Measurements from ENCODE around the gene CLN6.
"Not testable (repeated sequence)": the region's sequence is repeated elsewhere in the genome, so short reads cannot be mapped to it uniquely, and the experiment has no call there.

The CLN6 gene

DNA sequence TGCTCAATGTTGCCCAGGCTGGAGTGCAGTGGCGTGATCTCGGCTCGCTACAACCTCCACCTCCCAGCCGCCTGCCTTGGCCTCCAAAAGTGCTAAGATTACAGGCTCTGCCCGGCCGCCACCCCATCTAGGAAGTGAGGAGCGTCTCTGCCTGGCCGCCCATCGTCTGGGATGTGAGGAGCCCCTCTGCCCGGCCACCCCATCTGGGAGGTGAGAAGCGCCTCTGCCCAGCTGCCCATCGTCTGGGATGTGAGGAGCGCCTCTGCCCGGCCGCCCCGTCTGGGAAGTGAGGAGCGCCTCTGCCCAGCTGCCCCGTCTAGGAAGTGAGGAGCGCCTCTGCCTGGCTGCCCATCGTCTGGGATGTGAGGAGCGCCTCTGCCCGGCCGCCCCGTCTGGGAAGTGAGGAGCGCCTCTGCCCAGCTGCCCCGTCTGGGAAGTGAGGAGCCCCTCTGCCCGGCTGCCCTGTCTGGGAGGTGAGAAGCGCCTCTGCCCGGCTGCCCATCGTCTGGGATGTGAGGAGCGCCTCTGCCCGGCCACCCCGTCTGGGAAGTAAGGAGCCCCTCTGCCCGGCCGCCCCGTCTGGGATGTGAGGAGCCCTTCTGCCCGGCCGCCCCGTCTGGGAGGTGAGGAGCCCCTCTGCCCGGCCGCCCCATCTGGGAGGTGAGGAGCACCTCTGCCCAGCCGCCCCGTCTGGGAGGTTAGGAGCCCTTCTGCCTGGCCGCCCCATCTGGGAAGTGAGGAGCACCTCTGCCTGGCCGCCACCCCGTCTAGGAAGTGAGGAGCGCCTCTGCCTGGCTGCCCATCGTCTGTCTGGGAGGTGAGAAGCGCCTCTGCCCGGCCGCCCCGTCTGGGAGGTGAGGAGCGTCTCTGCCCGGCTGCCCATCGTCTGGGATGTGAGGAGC is 7.7 kb downstream of the CLN6 start:
- not testable (repeated sequence) for DNase-seq

DNA sequence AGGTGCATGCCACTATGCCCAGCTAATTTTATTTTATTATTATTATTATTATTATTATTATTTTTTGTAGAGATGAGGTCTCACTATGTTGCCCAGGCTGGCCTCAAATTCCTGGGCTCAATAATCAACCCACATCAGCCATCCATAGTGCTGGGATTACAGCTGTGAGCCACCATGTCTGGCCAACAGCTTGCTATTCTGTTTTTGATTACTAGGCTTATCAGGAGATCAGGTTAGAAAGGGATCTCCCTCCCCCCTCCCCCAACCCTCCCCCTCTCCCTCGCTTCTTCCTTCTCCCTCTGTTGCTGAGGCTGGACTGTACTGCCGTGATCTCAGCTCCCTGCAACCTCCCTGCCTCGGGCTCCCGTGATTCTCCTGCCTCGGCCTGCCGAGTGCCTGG is 8.6 kb downstream of the CLN6 start:
- no peak for DNase-seq

- no peak for DNase-seq
Measured at GRCh38 chr15:68220489-68220888, 9.0 kb downstream of the CLN6 start.

- no peak for DNase-seq
Measured at GRCh38 chr15:68218847-68219798, 10.4 kb downstream of the CLN6 start.

- no peak for DNase-seq
Measured at GRCh38 chr15:68218331-68218730, 11.2 kb downstream of the CLN6 start.

GRCh38 chr15:68217341-68217740 is 12.2 kb downstream of the CLN6 start:
- no peak for DNase-seq

- DNase-seq, result no peak
Measured at GRCh38 chr15:68214838-68215254, 14.7 kb downstream of the CLN6 start.

- no peak for DNase-seq
Measured at GRCh38 chr15:68213991-68214837, 15.3 kb downstream of the CLN6 start.

GRCh38 chr15:68213491-68213845 is 16.1 kb downstream of the CLN6 start:
- not testable (repeated sequence) for DNase-seq

GRCh38 chr15:68211656-68212320 is 17.7 kb downstream of the CLN6 start:
- no peak for DNase-seq

DNA sequence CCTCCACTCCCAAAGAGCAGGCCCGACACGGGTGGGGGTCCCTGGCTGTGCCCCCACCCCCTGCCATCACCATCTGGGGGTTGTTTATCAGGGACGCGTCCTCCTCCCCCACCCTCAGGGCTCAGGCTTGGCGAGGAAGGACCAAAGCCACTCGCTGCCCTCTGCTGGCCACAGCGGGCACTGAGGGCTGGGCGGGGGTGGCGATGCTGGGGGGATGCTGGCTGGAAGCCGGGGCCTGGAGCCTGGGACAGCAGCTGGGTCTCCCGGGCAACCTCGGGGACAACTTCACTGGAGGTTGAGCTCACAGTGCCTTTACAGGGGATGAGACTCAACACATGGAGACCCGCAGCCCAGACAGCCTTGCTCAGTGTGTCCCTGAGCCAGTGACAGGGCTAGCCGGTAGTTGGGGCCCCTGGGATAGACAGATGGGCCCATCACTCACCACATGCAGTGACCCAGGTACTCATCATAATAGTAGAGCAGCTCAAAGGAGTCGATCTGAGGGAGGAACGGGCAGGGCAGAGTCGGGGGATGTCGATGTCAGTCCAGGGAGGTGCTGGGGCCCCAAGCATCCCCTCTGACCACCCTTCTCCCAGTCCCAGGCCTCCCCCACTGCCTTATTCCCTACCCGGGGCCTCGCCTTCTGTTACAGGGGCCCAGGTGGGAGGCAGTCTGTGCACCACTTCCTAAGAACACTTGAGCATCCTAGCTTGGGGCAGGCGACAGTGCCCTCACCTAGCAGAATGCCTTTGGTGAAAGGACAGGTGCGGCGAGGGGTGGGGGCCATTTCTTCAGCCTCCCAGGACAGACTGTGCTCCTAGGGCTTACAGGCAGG is 18.5 kb downstream of the CLN6 start:
- DNase-seq, result peak in 1 of 2 donors; percentile 25

DNA sequence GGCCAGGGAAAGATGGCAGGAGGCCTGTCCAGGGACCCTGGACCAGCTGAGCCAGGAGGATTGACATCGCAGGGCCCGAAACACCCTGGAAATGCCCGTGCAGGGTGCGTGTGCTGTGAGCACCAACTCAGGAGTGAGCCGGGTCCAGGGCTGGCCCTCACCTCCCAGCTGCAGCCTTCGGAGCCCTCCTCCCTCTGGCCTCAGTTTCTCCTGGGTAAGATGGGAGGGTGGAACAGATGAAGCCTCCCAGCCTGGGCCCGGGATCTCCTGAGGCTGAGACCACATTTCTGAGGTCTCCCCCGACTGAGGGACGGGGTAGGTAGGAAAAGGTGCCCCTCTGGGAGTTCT is 19.1 kb downstream of the CLN6 start:
- DNase-seq, result no peak

DNA sequence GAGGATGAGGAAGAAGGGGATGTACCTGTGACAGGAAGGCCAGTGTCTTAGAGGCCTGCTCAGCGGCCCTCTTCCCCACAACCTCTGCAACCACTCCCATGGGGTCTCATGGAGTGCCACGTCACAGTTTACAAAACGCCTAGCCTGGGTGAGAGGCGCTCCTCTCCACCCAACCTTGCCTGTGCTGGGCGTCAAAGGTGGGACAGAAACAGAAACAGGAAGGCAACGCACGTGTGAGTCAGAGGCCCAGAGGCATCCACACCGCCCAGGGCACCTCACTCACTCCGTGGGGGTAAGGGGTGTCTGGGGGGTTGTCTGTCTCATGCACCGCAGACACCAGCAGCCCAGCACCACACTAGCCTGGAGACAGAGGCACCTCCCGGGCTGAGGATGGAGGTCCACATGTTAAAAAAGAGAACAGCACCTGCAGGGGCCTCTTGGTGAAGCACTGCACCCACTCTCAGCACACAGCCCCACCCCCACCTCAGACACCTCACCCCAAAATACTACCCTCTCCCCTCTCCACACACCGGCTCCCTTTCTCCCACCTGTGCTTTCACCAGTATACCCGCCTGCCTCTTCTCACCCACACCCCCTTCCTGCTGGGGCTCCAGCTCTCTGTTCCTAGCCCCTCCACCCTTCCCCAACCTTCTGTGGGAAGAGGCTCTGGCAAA is 19.7 kb downstream of the CLN6 start:
- DNase-seq, result no peak

DNA sequence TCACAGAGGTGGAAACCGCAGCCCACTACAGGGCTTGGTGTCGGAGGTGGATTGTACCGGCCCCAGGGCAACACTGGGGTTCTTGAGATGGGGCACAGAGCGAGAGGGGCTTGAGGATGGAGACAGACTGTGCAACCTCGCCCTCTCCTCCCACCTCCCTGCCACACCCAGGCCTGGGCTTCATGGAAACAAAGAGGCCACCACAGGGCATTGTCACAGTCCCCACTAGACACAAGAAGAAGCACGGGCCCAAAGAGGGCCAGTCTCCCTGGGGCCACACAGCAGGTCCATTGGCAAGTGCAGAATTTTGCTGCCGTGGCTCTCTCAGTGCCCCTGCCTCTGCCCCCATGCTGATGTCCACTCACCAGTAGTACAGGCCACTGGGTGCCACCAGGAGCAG is 20.3 kb downstream of the CLN6 start:
- DNase-seq, result no peak

GRCh38 chr15:68208636-68209240 is 20.8 kb downstream of the CLN6 start:
- DNase-seq, result no peak

DNA sequence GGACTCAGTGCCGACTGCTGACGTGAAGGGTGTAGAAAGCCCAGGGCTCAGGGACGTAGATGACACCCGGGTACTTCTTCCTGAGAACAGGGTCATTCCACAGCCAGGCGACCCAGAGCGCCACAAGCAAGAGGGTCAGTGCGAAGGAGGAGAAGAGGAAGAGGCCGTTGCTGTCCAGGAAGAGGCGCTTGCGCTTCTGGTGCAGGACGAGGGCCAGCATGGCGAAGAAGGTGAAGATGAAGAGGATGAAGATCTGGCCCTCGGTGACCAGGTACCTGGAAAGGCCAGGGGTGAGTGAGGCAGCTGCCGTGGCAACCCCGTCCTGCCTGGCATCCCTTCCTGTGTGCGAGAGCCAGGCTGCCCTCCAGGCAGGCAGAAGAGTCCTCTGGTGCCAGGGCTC is 21.4 kb downstream of the CLN6 start:
- DNase-seq, result no peak

DNA sequence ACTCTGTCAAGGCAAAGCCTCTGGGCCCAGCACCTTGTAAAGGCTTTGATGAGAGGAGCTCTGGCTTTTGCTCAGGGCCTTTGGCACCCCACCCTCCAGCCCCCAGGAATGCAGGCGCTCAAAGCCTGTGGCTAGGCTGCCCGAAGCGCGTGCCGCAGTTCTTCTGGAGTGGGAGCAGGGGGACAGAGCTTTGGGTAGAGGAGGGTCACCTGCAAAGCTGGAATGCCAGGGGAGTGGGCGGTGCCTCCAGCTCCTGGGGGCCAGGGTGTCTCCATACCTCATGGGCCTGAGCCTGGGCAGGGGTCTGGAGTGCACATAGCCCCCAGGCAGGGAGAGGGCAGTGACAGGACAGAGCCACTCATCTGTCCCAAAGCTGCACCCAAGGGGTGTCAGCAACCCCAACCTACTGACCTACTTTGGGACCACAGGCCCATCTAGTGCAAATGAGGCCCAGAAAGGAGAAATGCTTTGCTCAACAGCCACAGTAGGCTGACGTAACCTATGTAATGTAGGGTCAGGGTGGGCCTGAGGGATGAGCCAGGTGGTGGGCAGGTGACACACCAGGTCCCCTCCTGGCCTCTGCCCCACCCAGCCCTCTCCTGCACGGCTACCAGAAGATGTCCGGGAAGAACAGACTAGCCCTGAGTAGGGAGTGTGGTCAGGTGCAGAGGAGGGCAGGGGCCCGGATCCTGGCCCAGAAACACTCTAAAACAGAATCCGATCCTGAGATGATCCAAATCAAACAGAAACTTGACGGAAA is 22.2 kb downstream of the CLN6 start:
- no peak for DNase-seq

DNA sequence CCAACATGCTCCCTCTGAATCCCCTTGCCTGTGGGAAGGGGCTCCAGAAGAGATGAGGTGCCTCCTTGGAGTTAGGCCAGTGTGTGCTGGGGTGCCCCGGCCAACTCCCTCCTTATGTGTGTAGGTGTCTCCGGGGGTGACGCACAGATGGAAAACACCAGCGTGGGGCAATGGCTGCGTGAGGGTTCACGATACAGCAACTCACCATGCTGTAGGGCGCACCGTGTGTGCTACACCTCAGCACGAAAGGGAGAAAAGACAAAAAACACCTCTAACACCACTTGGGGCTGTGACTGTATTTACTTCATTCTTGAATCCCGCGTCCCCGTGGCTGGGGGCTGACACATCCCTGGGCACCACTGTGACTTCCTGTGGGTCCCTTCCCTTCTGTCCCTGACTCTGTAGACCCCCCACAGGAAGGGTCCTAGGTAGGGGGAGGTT is 22.8 kb downstream of the CLN6 start:
- DNase-seq, result no peak

DNA sequence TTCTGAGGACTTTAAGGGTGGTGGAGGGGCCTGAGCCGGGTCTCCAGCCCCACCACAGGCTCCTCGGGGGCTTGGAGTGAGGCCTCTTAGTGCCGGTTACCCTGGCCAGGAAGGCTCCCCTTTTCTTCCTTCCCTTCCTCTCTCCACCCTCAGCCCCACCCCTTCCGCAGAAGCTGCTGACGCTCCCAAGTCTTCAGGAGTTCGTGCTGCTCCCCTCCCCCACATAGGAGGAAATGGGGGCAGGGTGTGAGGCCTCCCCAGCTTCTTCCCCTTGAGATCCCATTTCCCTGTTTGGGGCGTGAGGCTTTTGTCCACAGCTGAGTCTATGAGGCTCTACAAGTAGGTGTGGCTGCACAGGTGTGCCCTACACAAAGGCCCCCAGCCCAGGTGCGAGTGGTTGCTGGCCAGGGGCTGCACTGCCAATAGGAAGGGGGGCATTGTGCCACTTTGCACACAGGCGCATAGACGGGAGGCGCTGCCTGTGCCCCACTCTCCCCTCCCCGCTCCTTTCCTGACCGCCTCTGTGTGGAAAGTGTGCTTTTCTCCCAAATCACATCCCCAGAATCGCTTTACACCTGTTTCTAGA is 23.5 kb downstream of the CLN6 start:
- DNase-seq, result peak in 1 of 2 donors; percentile 60
